Measurements from ENCODE around the gene UPK1A. TPM values are rescaled to one million over a fixed set of nuclear protein-coding genes. Genes with fewer than 3 reads are reported as not detected.

Gene UPK1A
- total RNA-seq, 3 donors from 2014 or later = 0.22 to 0.26 (median 0.23) TPM

GRCh38 chr19:35714601-35715354 lies 48.5 kb downstream of the UPK1A start:
- no peaks in the 10 kb centered on the region for H3K27me3 Mint-ChIP-seq (ENCODE audit: low read depth)
- H3K36me3 Mint-ChIP-seq (ENCODE audit: insufficient read depth) = peaks cover 11% of the 10 kb centered on the region
- DNase-seq (no peak), ATAC-seq (no peak)
- no peaks in the 10 kb centered on the region for H3K9me3 Mint-ChIP-seq
- peaks cover 64% of the 10 kb centered on the region for H3K4me1 Mint-ChIP-seq (ENCODE audit: low read depth)
- peak overlapping the region; percentile 91 for H3K4me3 Mint-ChIP-seq

GRCh38 chr19:35715355-35715809 lies 49.1 kb downstream of the UPK1A start:
- DNase-seq = no peak
- H3K9me3 Mint-ChIP-seq = no peaks in the 10 kb centered on the region
- H3K4me3 Mint-ChIP-seq = peak overlapping the region; percentile 91
- H3K4me1 Mint-ChIP-seq (ENCODE audit: low read depth) = peaks cover 63% of the 10 kb centered on the region
- H3K27me3 Mint-ChIP-seq (ENCODE audit: low read depth) = no peaks in the 10 kb centered on the region
- H3K36me3 Mint-ChIP-seq (ENCODE audit: insufficient read depth) = peaks cover 14% of the 10 kb centered on the region
- ATAC-seq = no peak

GRCh38 chr19:35715981-35716800 lies 49.9 kb downstream of the UPK1A start:
- DNase-seq (no peak), ATAC-seq (no peak)
- Mint-ChIP-seq H3K27me3 (ENCODE audit: low read depth) (no peaks in the 10 kb centered on the region), H3K4me3 (peak overlapping the region; percentile 91), H3K9me3 (no peaks in the 10 kb centered on the region), H3K36me3 (ENCODE audit: insufficient read depth) (peaks cover 14% of the 10 kb centered on the region), H3K4me1 (ENCODE audit: low read depth) (peaks cover 56% of the 10 kb centered on the region)

GRCh38 chr19:35716801-35717664 lies 50.7 kb downstream of the UPK1A start:
- H3K4me3 Mint-ChIP-seq = peak overlapping the region; percentile 91
- DNase-seq (peak; percentile 95), ATAC-seq (peak; percentile 76 to 79)
- H3K27me3 Mint-ChIP-seq (ENCODE audit: low read depth) = no peaks in the 10 kb centered on the region
- peaks cover 53% of the 10 kb centered on the region for H3K4me1 Mint-ChIP-seq (ENCODE audit: low read depth)
- H3K9me3 Mint-ChIP-seq = no peaks in the 10 kb centered on the region
- H3K36me3 Mint-ChIP-seq (ENCODE audit: insufficient read depth) = peaks cover 14% of the 10 kb centered on the region

GRCh38 chr19:35717665-35718344 lies 51.5 kb downstream of the UPK1A start, which contains the start of gene KMT2B:
KMT2B (plus strand) TSS chr19:35718003; CDS start chr19:35718019, 16 bp downstream.
- H3K36me3 Mint-ChIP-seq (ENCODE audit: insufficient read depth) = peaks cover 20% of the 10 kb centered on the region

GRCh38 chr19:35718345-35719041 lies 52.2 kb downstream of the UPK1A start:
- no peaks in the 10 kb centered on the region for H3K9me3 Mint-ChIP-seq
- no peaks in the 10 kb centered on the region for H3K27me3 Mint-ChIP-seq (ENCODE audit: low read depth)
- H3K4me3 Mint-ChIP-seq = peak overlapping the region; percentile 90
- peaks cover 41% of the 10 kb centered on the region for H3K4me1 Mint-ChIP-seq (ENCODE audit: low read depth)
- DNase-seq (peak; percentile 50), ATAC-seq (peak; percentile 0 to 2)
- H3K36me3 Mint-ChIP-seq (ENCODE audit: insufficient read depth) = peaks cover 25% of the 10 kb centered on the region

More at GRCh38 chr19:35717665-35718344, 51.5 kb downstream of the UPK1A start, which contains the start of gene KMT2B:
- H3K9me3 Mint-ChIP-seq = no peaks in the 10 kb centered on the region
- H3K27me3 Mint-ChIP-seq (ENCODE audit: low read depth) = no peaks in the 10 kb centered on the region
- ATAC-seq (peak; percentile 1 to 41), DNase-seq (no peak)
- peak within 1 kb of the TSS; percentile 91 for H3K4me3 Mint-ChIP-seq
- peaks cover 45% of the 10 kb centered on the region for H3K4me1 Mint-ChIP-seq (ENCODE audit: low read depth)

- Mint-ChIP-seq H3K36me3 (ENCODE audit: insufficient read depth) (peaks cover 27% of the 10 kb centered on the region), H3K27me3 (ENCODE audit: low read depth) (no peaks in the 10 kb centered on the region), H3K4me3 (peak overlapping the region; percentile 90), H3K4me1 (ENCODE audit: low read depth) (peaks cover 30% of the 10 kb centered on the region), H3K9me3 (no peaks in the 10 kb centered on the region)
- no peak for ATAC-seq
- no peak for DNase-seq
These were observed 53.3 kb downstream of the UPK1A start for GRCh38 chr19:35719402-35720162.

GRCh38 chr19:35720163-35720524 lies 53.8 kb downstream of the UPK1A start:
- Mint-ChIP-seq H3K27me3 (ENCODE audit: low read depth) (no peaks in the 10 kb centered on the region), H3K36me3 (ENCODE audit: insufficient read depth) (peaks cover 31% of the 10 kb centered on the region), H3K9me3 (no peaks in the 10 kb centered on the region), H3K4me3 (peak overlapping the region; percentile 2), H3K4me1 (ENCODE audit: low read depth) (peaks cover 25% of the 10 kb centered on the region)
- ATAC-seq = no peak
- DNase-seq = no peak

- peaks cover 25% of the 10 kb centered on the region for H3K4me1 Mint-ChIP-seq (ENCODE audit: low read depth)
- H3K27me3 Mint-ChIP-seq (ENCODE audit: low read depth) = no peaks in the 10 kb centered on the region
- ATAC-seq (no peak), DNase-seq (no peak)
- no peak overlapping the region for H3K4me3 Mint-ChIP-seq
- no peaks in the 10 kb centered on the region for H3K9me3 Mint-ChIP-seq
- H3K36me3 Mint-ChIP-seq (ENCODE audit: insufficient read depth) = peaks cover 36% of the 10 kb centered on the region
These were observed 54.3 kb downstream of the UPK1A start for GRCh38 chr19:35720648-35721047.

GRCh38 chr19:35721374-35721773 lies 55.1 kb downstream of the UPK1A start:
- no peak for DNase-seq
- no peak for ATAC-seq
- H3K9me3 Mint-ChIP-seq = no peaks in the 10 kb centered on the region
- H3K36me3 Mint-ChIP-seq (ENCODE audit: insufficient read depth) = peaks cover 42% of the 10 kb centered on the region
- no peak overlapping the region for H3K4me3 Mint-ChIP-seq
- H3K27me3 Mint-ChIP-seq (ENCODE audit: low read depth) = no peaks in the 10 kb centered on the region
- peaks cover 17% of the 10 kb centered on the region for H3K4me1 Mint-ChIP-seq (ENCODE audit: low read depth)

GRCh38 chr19:35722461-35722860 lies 56.1 kb downstream of the UPK1A start:
- DNase-seq (no peak), ATAC-seq (no peak)
- Mint-ChIP-seq H3K36me3 (ENCODE audit: insufficient read depth) (peaks cover 42% of the 10 kb centered on the region), H3K27me3 (ENCODE audit: low read depth) (no peaks in the 10 kb centered on the region), H3K4me1 (ENCODE audit: low read depth) (peaks cover 14% of the 10 kb centered on the region), H3K4me3 (no peak overlapping the region), H3K9me3 (no peaks in the 10 kb centered on the region)

- H3K4me3 Mint-ChIP-seq = no peak overlapping the region
- H3K36me3 Mint-ChIP-seq (ENCODE audit: insufficient read depth) = peaks cover 42% of the 10 kb centered on the region
- H3K9me3 Mint-ChIP-seq = no peaks in the 10 kb centered on the region
- H3K27me3 Mint-ChIP-seq (ENCODE audit: low read depth) = no peaks in the 10 kb centered on the region
- H3K4me1 Mint-ChIP-seq (ENCODE audit: low read depth) = peaks cover 14% of the 10 kb centered on the region
- DNase-seq (no peak), ATAC-seq (no peak)
These were observed 56.6 kb downstream of the UPK1A start for GRCh38 chr19:35722897-35723296.

All from activated T-cell treated with anti-CD3 and anti-CD28 coated beads, Interleukin-2, amount 50 U/mL, for 4 hours (primary cell).